HepG2 (cell line): ENCODE results near the gene EZH1. TPM values are rescaled to one million over a fixed set of nuclear protein-coding genes. Genes with fewer than 3 reads are reported as not detected.

Experiments used
- ATAC-seq: fragments of 200-7000 bp; cut with Tn5 transposase; 3 replicates; pipeline ENCODE4 v1.9.1; 2020; ENCODE audit warnings: mild to moderate bottlenecking, moderate library complexity
- BruUV-seq: library from RNA; stranded (reverse); fragments of 400-500 nt; replicated peaks from 2 replicates; lab custom pipeline; 2021; lab: Mats Ljungman, UMichigan
- CTCF ChIA-PET: fragments of 300-600 bp; formaldehyde crosslinking; extraction: SDS; loops from one replicate; lab custom pipeline; 2021; ENCODE audit warnings: low total read pairs, inconsistent platforms, low intra/inter-chr PET ratio; lab: Yijun Ruan, JAX
- POLR2A ChIA-PET: fragments of 350-600 bp; sonication (Branson Sonifier 250); formaldehyde crosslinking; loops from one replicate; lab custom pipeline; 2020; ENCODE audit warnings: antibody characterized with exemption, inconsistent platforms; lab: Yijun Ruan, JAX
- DNase-seq: peaks from one replicate; pipeline ENCODE4 v3.0.0-alpha.2; 2015; ENCODE audit warnings: low spot score
- FAIRE-seq: peaks from 3 replicates; lab custom pipeline; 2011; peaks lifted over from hg19 to GRCh38; lab: Jason Lieb, UNC
- H2AFZ ChIP-seq: one replicate; pipeline ENCODE4 v1.6.1; 2011; ENCODE audit warnings: low read length, inconsistent platforms
- H3K27ac ChIP-seq: fragments of 300-600 bp; 3 replicates; pipeline ENCODE4 v1.8.0; 2011; ENCODE audit warnings: mixed run types, mild to moderate bottlenecking, mixed read lengths, low read length, inconsistent platforms; ENCODE audit not compliant: insufficient read depth; ENCODE audit errors: extremely low read length
- H3K27me3 ChIP-seq, 2 experiments: fragments of 200-600 bp in 1 of 2; 2 replicates in 1 of 2; 3 replicates in 1 of 2; pipeline versions ENCODE4 v1.6.0 to v1.8.0; 2011; ENCODE audit warnings: low read length in 2 of 2, mild to moderate bottlenecking in 2 of 2, moderate library complexity in 2 of 2, inconsistent platforms in 1 of 2; ENCODE audit not compliant: insufficient read depth in 2 of 2, control insufficient read depth in 1 of 2
- H3K36me3 ChIP-seq, 2 experiments: fragments of 200-600 bp in 1 of 2; replicated peaks in 1 of 2; 2 replicates in 1 of 2; 3 replicates in 1 of 2; pipeline versions ENCODE4 v1.5.1 to v1.8.0; 2011; ENCODE audit warnings: low read length in 2 of 2, inconsistent platforms in 1 of 2; ENCODE audit not compliant: insufficient read depth in 2 of 2, control insufficient read depth in 1 of 2
- H3K4me1 ChIP-seq: 2 replicates; pipeline ENCODE4 v1.5.1; 2012; ENCODE audit warnings: low read length, inconsistent platforms; ENCODE audit not compliant: insufficient read depth
- H3K4me2 ChIP-seq: 2 replicates; pipeline ENCODE4 v1.6.0; 2011; ENCODE audit warnings: low read depth, low read length, inconsistent platforms
- H3K4me3 ChIP-seq, 3 experiments: fragments of 200-600 bp in 1 of 3; sonication (generic), shearing (Covaris generic) in 1 of 3; replicated peaks in 1 of 3; 2 replicates each; pipeline ENCODE4 v1.5.1; 2011 to 2016; ENCODE audit warnings: low read length in 3 of 3, inconsistent platforms in 2 of 3, low read depth in 2 of 3, mild to moderate bottlenecking in 2 of 3, control low read depth in 1 of 3, mixed read lengths in 1 of 3; ENCODE audit not compliant: insufficient read depth in 1 of 3
- H3K79me2 ChIP-seq: one replicate; pipeline ENCODE4 v1.6.1; 2011; ENCODE audit warnings: low read length, inconsistent platforms; ENCODE audit not compliant: insufficient read depth
- H3K9ac ChIP-seq: 2 replicates; pipeline ENCODE4 v1.6.0; 2011; ENCODE audit warnings: mild to moderate bottlenecking, low read depth, low read length, inconsistent platforms; ENCODE audit not compliant: insufficient read depth
- H3K9me3 ChIP-seq: 2 replicates; pipeline ENCODE4 v1.5.1; 2012; ENCODE audit warnings: mild to moderate bottlenecking, low read length
- H4K20me1 ChIP-seq: 2 replicates; pipeline ENCODE4 v1.6.0; 2011; ENCODE audit warnings: inconsistent platforms, mild to moderate bottlenecking, low read length, moderate library complexity; ENCODE audit not compliant: insufficient read depth
- AGO2 ChIP-seq: fragments of 200-400 bp; formaldehyde crosslinking; optimal IDR thresholded peaks from 2 replicates; pipeline ENCODE3; 2017; ENCODE audit warnings: mild to moderate bottlenecking, low read depth, low read length, moderate library complexity
- FIP1L1 ChIP-seq: fragments of 200-400 bp; formaldehyde crosslinking; IDR thresholded peaks from 2 replicates; pipeline ENCODE4 v1.6.1; 2018; ENCODE audit warnings: low read depth, mild to moderate bottlenecking, low read length, moderate library complexity, borderline replicate concordance; ENCODE audit not compliant: insufficient read depth
- FOXK1 ChIP-seq: sonication (generic); formaldehyde crosslinking; IDR thresholded peaks from 2 replicates; pipeline ENCODE4 v1.4.0; 2020; ENCODE audit warnings: low read depth, missing genetic modification reagents, borderline replicate concordance
- NONO ChIP-seq, 2 experiments: fragments of 450-650 bp in 1 of 2; sonication (generic) in 1 of 2; formaldehyde crosslinking in 1 of 2; IDR thresholded peaks in 1 of 2; conservative IDR thresholded peaks in 1 of 2; 2 replicates each; pipeline versions ENCODE4 v1.6.1 to v1.8.0; 2017 to 2022; ENCODE audit warnings: mild to moderate bottlenecking in 1 of 2, missing genetic modification reagents in 1 of 2, moderate library complexity in 1 of 2
- NRL ChIP-seq: sonication (generic); formaldehyde crosslinking; IDR thresholded peaks from 2 replicates; pipeline ENCODE4 v1.5.0; 2020; ENCODE audit warnings: missing genetic modification reagents, mild to moderate bottlenecking, moderate library complexity, borderline replicate concordance
- RBFOX2 ChIP-seq: fragments of 200-400 bp; formaldehyde crosslinking; IDR thresholded peaks from 2 replicates; pipeline ENCODE4 v1.6.1; 2017; ENCODE audit warnings: low read depth, mild to moderate bottlenecking, low read length
- ZNF138 ChIP-seq: sonication (generic); formaldehyde crosslinking; IDR thresholded peaks from 2 replicates; pipeline ENCODE4 v1.5.0; 2020; ENCODE audit warnings: mild to moderate bottlenecking, low read depth, missing genetic modification reagents
- WGBS: methylation state at CpG from one replicate; pipeline ENCODE4 v1.1.6; 2017; ENCODE audit warnings: low lambda C conversion rate; 5-methylcytosine and 5-hydroxymethylcytosine counted together
- in situ Hi-C: cut with HindIII; loops from 2 replicates; pipeline ENCODE4 v1.10.0; 2017; ENCODE audit warnings: low pct_unique_long_range_greater_than_20kb; ENCODE audit not compliant: extremely low pct_ligation_motif_present
- intact Hi-C: fragments of 100-400 bp; cut with micrococcal nuclease; formaldehyde crosslinking; loops from one replicate; pipeline ENCODE4 v1.10.0; 2022; ENCODE audit not compliant: unreplicated experiment
- polyA plus RNA-seq, 8 experiments: library from polyadenylated mRNA; depleted of rRNA in 3 of 8; stranded (reverse) in 7 of 8; unstranded in 1 of 8; fragments of >200 nt; fragmentation: Illumina TruSeq in 4 of 8; extraction: Trizol in 4 of 8; gene quantifications; 2 replicates each; pipeline versions ENCODE4 v1.2.1 to v1.2.3, GENCODE V29; 2011 to 2016; ENCODE audit warnings: low read depth in 4 of 8, missing spikeins in 1 of 8, mixed read lengths in 1 of 8; ENCODE audit not compliant: insufficient read depth in 1 of 8
- total RNA-seq, 5 experiments: library from RNA; depleted of rRNA; stranded (reverse); fragments of >200 nt; fragmentation: Illumina TruSeq; extraction: Trizol; gene quantifications; 2 replicates each; pipeline ENCODE4 v1.2.3, GENCODE V29; 2016; ENCODE audit warnings: low read depth in 1 of 5

The EZH1 gene
- total and polyA plus RNA-seq, 2 of the 13 experiments (the other 11 are each of a cell fraction or from before 2014, with no cell fraction given) = 11.6 to 24.0 TPM

DNA sequence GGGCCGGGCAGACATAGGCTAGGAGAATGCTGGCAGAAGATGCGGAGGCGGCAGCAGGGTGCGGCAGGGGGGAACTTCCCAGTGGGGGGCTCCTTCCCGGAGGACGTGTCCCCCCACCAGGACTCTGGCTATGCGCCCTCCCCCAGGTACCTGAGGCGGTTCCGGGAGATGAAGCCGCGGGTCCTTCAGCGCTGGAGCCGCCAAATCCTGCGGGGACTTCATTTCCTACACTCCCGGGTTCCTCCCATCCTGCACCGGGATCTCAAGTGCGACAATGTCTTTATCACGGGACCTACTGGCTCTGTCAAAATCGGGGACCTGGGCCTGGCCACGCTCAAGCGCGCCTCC, 38.9 kb upstream of the EZH1 start:
- no peak for ATAC-seq
- H2AFZ ChIP-seq = no peak overlapping the region
- H3K9me3 ChIP-seq = no peaks in the 10 kb centered on the region
- POLR2A ChIA-PET = interaction anchor here (3.3 to 8.4 kb wide), 5 partner anchors 9 to 39 kb away, joined by 21 to 278 read pairs (median 75); partner anchors contain the start of genes BECN1, CNTD1, COA3 and RAMP2
- no peak for FAIRE-seq
- no TSS peak for BruUV-seq
- CTCF ChIA-PET = no interaction called here
- peaks cover 4% of the 10 kb centered on the region; the same call in 1 of the 2 replicates for H4K20me1 ChIP-seq
- no peak overlapping the region for H3K4me3 ChIP-seq
- H3K79me2 ChIP-seq = peaks cover 23% of the 10 kb centered on the region
- no peak overlapping the region for H3K4me2 ChIP-seq
- H3K27ac ChIP-seq = no peak overlapping the region
- no peak for DNase-seq
- H3K4me1 ChIP-seq = peaks cover 31% of the 10 kb centered on the region
- H3K36me3 ChIP-seq = peaks cover 22 to 33% of the 10 kb centered on the region in 2 experiments; a peak in 4 of 5 replicates
- no peak overlapping the region for H3K9ac ChIP-seq
- H3K27me3 ChIP-seq = no peaks in the 10 kb centered on the region; a peak in 1 of 5 replicates
- intact Hi-C loops = no loop called here
- peak; percentile 38; the same call in 1 of the 2 replicates for TF ChIP-seq RBFOX2
- peak; percentile 76 for TF ChIP-seq AGO2
- TF ChIP-seq FOXK1 = no peak
- TF ChIP-seq NRL (CRISPR knock-in tag) = 0 out of 2 replicates have a peak, but pooled peaks have one; percentile 3
- in situ Hi-C loops = no loop called here
- 95% methylated on average over 14 of the region's 22 CpGs for WGBS

DNA sequence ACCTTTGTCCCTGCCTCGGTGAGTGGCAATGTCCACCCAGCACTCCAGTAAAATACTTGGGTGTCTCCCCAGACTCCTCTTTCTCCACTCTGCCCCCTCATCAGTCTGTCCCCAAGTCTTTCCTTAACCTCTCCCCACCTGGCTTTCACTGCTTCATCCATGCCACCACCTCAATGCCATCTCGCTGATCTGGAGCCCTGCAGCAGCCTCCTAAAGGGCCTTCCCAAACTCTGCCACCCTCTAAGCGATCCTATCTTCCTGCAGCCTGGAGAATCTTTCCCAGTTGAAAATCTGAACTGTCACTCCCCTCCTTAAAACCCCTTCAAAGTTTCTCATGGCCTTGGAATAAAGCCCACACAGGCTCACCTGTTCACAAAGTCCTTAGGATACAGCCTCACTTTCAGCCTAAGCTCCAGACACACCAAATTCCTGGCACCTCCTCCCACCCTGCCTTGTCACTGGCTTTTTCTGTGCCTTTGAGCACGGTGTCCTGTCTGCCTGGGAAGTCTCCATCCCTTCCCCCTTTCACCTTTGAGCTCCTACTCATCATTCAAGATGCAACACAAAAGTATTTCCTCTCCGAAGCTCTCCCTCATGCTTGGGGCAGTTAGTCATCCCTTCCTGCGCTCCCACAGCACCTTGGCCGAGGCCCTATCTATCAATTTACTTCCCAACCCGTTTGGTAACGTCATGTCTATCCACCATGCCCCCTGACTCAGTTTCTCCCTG, 38.4 kb upstream of the EZH1 start:
- 87% methylated on average over 9 of the region's 9 CpGs for WGBS
- DNase-seq = no peak
- peaks cover 4% of the 10 kb centered on the region; the same call in 1 of the 2 replicates for H4K20me1 ChIP-seq
- peaks cover 24 to 29% of the 10 kb centered on the region in 2 experiments; a peak in 4 of 5 replicates for H3K36me3 ChIP-seq
- no peak for ATAC-seq
- no TSS peak for BruUV-seq
- H3K9me3 ChIP-seq = no peaks in the 10 kb centered on the region
- no peak for TF ChIP-seq NONO (IDR thresholded peaks at IDR 0.05)
- TF ChIP-seq NONO (CRISPR knock-in tag; conservative IDR thresholded peaks at IDR 0.05) = 0 out of 2 replicates have a peak, but pooled peaks have one; percentile 28
- TF ChIP-seq FIP1L1 = no peak
- TF ChIP-seq NRL (CRISPR knock-in tag) = peak; percentile 3; the same call in 1 of the 2 replicates
- 0 out of 2 replicates have a peak, but pooled peaks have one; percentile 32 for TF ChIP-seq ZNF138 (CRISPR knock-in tag)
- intact Hi-C loops (no loop called here), in situ Hi-C loops (no loop called here)
- H3K27me3 ChIP-seq = no peaks in the 10 kb centered on the region; a peak in 1 of 5 replicates
- peaks cover 36% of the 10 kb centered on the region for H3K4me1 ChIP-seq
- FAIRE-seq = no peak
- peak overlapping the region in 2 of 3 experiments; percentile 92 to 99; a peak in 3 of 6 replicates for H3K4me3 ChIP-seq
- POLR2A ChIA-PET = interaction anchor here (3.3 to 8.4 kb wide), 5 partner anchors 10 to 40 kb away, joined by 21 to 278 read pairs (median 75); partner anchors contain the start of genes BECN1, CNTD1, COA3 and RAMP2
- peak overlapping the region; percentile 95; the same call in 1 of the 2 replicates for H3K9ac ChIP-seq
- CTCF ChIA-PET = no interaction called here
- H3K27ac ChIP-seq = no peak overlapping the region
- H2AFZ ChIP-seq = no peak overlapping the region
- peak overlapping the region; percentile 99 for H3K4me2 ChIP-seq
- peaks cover 23% of the 10 kb centered on the region for H3K79me2 ChIP-seq
